H1 (cell line): ENCODE measurements around the gene ZDHHC3. TPM values are rescaled to one million over a fixed set of nuclear protein-coding genes. Genes with fewer than 3 reads are reported as not detected.

Experiments used
- BCL11A ChIP-seq, 2 experiments: IDR thresholded peaks; one replicate each; pipeline ENCODE4 v1.6.1; 2011; ENCODE audit warnings: low read depth in 2 of 2, low read length in 2 of 2, mild to moderate bottlenecking in 2 of 2
- CHD2 ChIP-seq: IDR thresholded peaks from 2 replicates; pipeline ENCODE4 v1.6.1; 2012; ENCODE audit warnings: low read length, improper control_type of control experiment
- POLR2A ChIP-seq, 2 experiments: IDR thresholded peaks; 1 replicate in 1 of 2; 2 replicates in 1 of 2; pipeline ENCODE4 v1.6.1; 2011; ENCODE audit warnings: low read depth in 2 of 2, low read length in 2 of 2, mild to moderate bottlenecking in 2 of 2; ENCODE audit errors: control extremely low read depth in 1 of 2
- SAP30 ChIP-seq: fragments of 300-600 bp; sonication (generic); IDR thresholded peaks from 2 replicates; pipeline ENCODE4 v1.7.1; 2012; ENCODE audit warnings: low read length, moderate library complexity, mild to moderate bottlenecking, inconsistent platforms; ENCODE audit not compliant: insufficient read depth, insufficient replicate concordance
- polyA plus RNA-seq, 7 experiments: library from polyadenylated mRNA; depleted of rRNA in 3 of 7; stranded (reverse) in 5 of 7; unstranded in 2 of 7; fragments of >200 nt in 5 of 7; fragments of 200-250 nt in 2 of 7; gene quantifications; 1 replicate in 5 of 7; 2 replicates in 1 of 7; 4 replicates in 1 of 7; pipeline versions ENCODE4 v1.2.1 to v1.2.3, GENCODE V29; 2011 to 2013; ENCODE audit warnings: missing spikeins in 2 of 7, mixed read lengths in 2 of 7
- total RNA-seq: library from RNA; stranded (reverse); fragmentation: NEBNext Ultra II Directional; extraction: Animal tissue kit (Norgen Biotek cat#: 25700); gene quantifications from 2 replicates; pipeline ENCODE4 v1.2.1, GENCODE V29; 2021

ZDHHC3 gene
- total and polyA plus RNA-seq, 2 of the 8 experiments (the other 6 are each of a cell fraction or from before 2014, with no cell fraction given), result 77.4 to 88.7 TPM

GRCh38 chr3:45002139-45002660 is 26.2 kb upstream of the ZDHHC3 start (continued):
- TF ChIP-seq SAP30, result no peak
- TF ChIP-seq CHD2, result no peak
- TF ChIP-seq BCL11A (IDR thresholded peaks at IDR 0.05; ENCODE audit: low read depth in 2 of 2, low read length in 2 of 2), result no peak
- no peak for TF ChIP-seq POLR2A (IDR thresholded peaks at IDR 0.05; ENCODE audit: control extremely low read depth in 1 of 2, low read depth in 2 of 2, low read length in 2 of 2)
